SH-SY5Y (cell line): Measurements from ENCODE around the gene SIGLEC5.

Experiments
- GATA2 ChIP-seq: IDR thresholded peaks from 2 replicates; pipeline ENCODE4 v1.6.1; 2011; ENCODE audit warnings: mild to moderate bottlenecking, low read depth, low read length
- GATA3 ChIP-seq: IDR thresholded peaks from 2 replicates; pipeline ENCODE4 v1.6.1; 2011; ENCODE audit warnings: low read depth, mild to moderate bottlenecking, low read length, moderate library complexity

Gene SIGLEC5

DNA sequence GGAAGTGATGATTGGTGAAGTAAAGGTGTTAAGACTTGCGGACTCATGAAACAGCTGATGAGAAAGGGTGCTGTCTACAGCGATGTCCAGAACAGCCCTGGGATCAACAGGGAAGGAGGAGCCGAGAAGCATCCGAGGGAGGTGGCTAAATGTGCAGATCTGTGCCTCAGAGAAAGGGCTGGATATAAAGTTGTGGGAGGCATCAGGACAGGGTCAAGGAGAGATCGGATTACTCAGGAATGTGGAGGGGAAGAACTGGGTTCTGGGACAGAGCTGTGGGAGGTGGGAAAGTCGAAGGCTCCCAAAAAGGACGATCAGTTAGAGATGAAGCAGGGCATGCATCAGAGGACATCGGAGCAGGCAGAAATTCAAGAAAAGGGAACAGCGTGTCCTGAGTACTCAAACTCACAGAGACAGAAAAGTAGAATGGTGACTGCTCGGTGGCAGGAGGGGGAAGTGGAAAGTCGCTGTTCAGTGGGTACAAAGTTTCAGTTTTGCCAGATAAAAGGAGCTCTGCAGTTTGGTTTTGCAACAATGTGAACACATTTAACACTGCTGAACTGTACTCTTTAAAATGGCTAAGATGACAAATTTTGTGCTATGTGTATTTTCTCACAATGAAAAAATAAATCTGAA is 14.6 kb upstream of the SIGLEC5 start:
- no peak for TF ChIP-seq GATA3

- TF ChIP-seq GATA2 (no peak), GATA3 (no peak)
Measured at GRCh38 chr19:51641648-51642047, 11.4 kb upstream of the SIGLEC5 start.

- TF ChIP-seq GATA2 (no peak), GATA3 (no peak)
Measured at GRCh38 chr19:51640386-51640785, 10.2 kb upstream of the SIGLEC5 start.

GRCh38 chr19:51639916-51640315 is 9.7 kb upstream of the SIGLEC5 start:
- no peak for TF ChIP-seq GATA2
- TF ChIP-seq GATA3: no peak

DNA sequence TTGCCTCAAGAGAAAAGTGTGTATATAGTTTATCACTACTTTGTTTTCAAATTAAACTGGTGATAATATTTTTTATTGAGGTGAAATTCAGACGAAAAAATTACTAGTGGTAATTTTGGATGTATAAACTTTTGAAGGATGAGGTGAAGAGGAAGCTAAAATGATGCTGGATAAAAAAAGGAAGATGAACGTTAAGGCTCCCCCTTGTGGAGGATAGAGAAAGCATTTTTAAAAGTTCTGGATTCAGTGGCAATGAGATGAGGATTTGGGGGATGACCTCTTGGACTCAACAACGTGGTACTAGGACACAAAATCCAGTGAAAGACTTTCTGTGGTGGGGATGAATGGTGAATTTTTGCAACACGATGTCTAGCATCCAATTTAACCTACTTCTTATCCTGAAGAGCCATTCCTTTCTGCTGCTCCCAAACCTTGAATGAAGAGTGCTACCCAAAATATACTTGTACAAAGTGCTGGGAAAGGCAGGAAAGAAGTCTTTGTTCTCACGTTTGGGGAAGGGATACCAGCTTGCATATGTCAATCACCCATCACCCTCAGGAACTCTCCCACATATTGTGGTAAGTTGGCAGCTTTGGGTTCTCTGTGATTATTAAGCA is 7.3 kb upstream of the SIGLEC5 start:
- no peak for TF ChIP-seq GATA3
- no peak for TF ChIP-seq GATA2

DNA sequence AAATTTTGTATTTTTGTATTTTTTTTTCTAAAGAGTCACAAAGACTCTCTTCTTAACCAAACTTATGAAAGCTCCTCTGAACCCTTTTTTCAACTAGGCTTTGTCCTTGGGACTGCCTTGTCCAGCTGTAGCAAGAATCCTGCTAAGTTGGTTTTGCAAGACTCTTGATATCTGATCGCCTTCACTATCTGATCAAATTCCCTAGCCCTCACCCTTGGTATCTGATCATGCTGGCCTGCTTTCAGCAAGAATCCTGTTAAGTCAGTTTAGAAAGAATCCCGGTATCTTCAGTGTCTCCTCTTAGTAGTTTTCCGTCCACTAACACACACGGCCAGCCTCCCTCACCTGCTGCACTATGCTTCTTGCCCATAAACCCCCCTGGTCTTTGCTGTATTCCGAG is 1.9 kb upstream of the SIGLEC5 start:
- TF ChIP-seq GATA3 (no peak), GATA2 (no peak)

GRCh38 chr19:51628153-51628939 is 1.9 kb downstream of the SIGLEC5 start:
- TF ChIP-seq GATA2 (no peak), GATA3 (no peak)

GRCh38 chr19:51627491-51628138 is 2.6 kb downstream of the SIGLEC5 start:
- TF ChIP-seq GATA3 (no peak), GATA2 (no peak)

DNA sequence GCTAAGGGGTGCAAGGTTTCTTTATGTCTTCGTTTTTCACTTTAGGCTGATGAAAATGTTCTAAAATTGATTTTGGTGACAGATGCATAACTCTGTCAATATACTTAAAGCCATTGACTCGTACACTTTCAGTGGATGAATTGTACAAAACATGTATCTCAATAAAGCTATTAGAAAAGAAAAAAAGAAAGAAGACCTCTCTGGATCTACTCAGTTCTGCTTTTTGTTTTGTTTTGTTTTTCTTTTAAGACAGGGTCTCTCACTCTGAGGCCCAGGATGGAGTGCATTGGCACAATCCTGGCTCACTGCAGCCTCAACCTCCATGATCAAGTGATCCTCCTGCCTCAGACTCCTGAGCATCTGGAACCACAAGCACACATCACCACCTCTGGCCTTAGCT is 3.5 kb downstream of the SIGLEC5 start:
- TF ChIP-seq GATA3 (no peak), GATA2 (no peak)

GRCh38 chr19:51621178-51621577 is 9.0 kb downstream of the SIGLEC5 start:
- TF ChIP-seq GATA3 (no peak), GATA2 (no peak)

GRCh38 chr19:51615991-51616390 is 14.2 kb downstream of the SIGLEC5 start:
- TF ChIP-seq GATA3 (no peak), GATA2 (no peak)

DNA sequence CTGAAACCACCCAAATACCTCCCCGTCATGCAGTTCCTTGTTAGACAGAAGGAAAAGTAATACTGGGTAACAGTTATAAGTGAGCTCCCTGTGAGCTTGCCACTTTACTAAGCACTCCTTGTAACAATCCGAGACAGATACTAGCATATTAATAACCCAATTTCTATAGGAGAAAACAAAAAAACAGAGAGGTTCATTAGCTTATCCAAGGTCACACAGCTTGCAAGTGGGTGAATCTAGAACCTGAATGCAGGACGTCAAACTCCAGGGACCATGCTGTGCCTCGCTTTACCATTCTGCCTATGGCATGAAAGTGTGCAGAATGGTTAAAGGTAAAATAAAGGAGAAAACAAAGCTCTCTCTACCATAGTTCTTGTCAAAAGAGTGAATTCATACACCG is 15.4 kb downstream of the SIGLEC5 start:
- TF ChIP-seq GATA2 (no peak), GATA3 (no peak)

GRCh38 chr19:51610576-51610975 is 19.6 kb downstream of the SIGLEC5 start:
- TF ChIP-seq GATA3: no peak
- no peak for TF ChIP-seq GATA2

- TF ChIP-seq GATA3: no peak
- no peak for TF ChIP-seq GATA2
Measured at GRCh38 chr19:51607920-51608562, 22.2 kb downstream of the SIGLEC5 start.

DNA sequence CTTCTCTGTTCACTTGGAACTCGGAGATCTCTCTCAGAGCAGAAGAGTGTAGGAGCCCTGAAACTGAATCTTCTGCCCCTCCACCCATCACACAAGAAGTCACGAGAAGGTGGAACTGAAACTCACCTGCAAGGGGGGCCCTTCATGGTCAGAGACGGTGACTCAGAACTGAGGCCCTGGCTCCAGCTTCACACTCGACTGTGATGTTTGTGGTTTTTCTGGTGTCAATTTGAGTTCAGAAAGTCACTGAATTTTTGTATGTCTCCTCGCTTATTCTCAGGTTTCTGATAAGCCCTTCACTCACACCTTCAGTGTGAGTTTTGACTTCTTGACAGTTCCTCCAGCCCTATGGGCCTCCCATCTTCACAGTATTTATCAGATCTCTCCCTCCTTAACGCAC is 23.1 kb downstream of the SIGLEC5 start:
- no peak for TF ChIP-seq GATA3
- no peak for TF ChIP-seq GATA2
